Measurements from ENCODE around the gene CCNA1.

- TF ChIP-seq CTCF (IDR thresholded peaks at IDR 0.05) (no peak), REST (IDR thresholded peaks at IDR 0.05; ENCODE audit: insufficient read depth in 1 of 2, low read depth in 2 of 2, low read length in 1 of 2) (no peak)
Observed at GRCh38 chr13:36454987-36455386, 22.7 kb downstream of the CCNA1 start.

Measured in Panc1 (cell line).